Chondrocyte (in vitro differentiated cells): ENCODE data around the gene LBHD2. TPM values are rescaled to one million over a fixed set of nuclear protein-coding genes. Genes with fewer than 3 reads are reported as not detected.

ENCODE experiments used
- DNase-seq: peaks from one replicate; pipeline ENCODE4 v3.0.0; 2021; ENCODE audit warnings: mixed read lengths, low spot score
- H3K27ac Mint-ChIP-seq: one replicate; pipeline ENCODE4 v1.8.0; 2021; ENCODE audit warnings: mild to moderate bottlenecking, moderate library complexity, mixed read lengths; ENCODE audit not compliant: unreplicated experiment
- H3K27me3 Mint-ChIP-seq: 2 replicates; pipeline ENCODE4 v1.8.0; 2021; ENCODE audit warnings: low read depth, mixed read lengths
- H3K36me3 Mint-ChIP-seq: 2 replicates; pipeline ENCODE4 v1.8.0; 2021; ENCODE audit warnings: low read depth, mixed read lengths
- H3K4me1 Mint-ChIP-seq: 2 replicates; pipeline ENCODE4 v1.8.0; 2021; ENCODE audit warnings: low read depth, mild to moderate bottlenecking, mixed read lengths
- H3K4me3 Mint-ChIP-seq: one replicate; pipeline ENCODE4 v1.8.0; 2021; ENCODE audit warnings: mild to moderate bottlenecking, moderate library complexity, mixed read lengths; ENCODE audit not compliant: unreplicated experiment
- H3K9me3 Mint-ChIP-seq: 2 replicates; pipeline ENCODE4 v1.8.0; 2021; ENCODE audit warnings: low read depth, mixed read lengths
- total RNA-seq: library from RNA; stranded (reverse); gene quantifications from 3 replicates; pipeline ENCODE4 v1.2.1, GENCODE V29; 2021
- TF ChIP-seq, protein P1 (sequence below): fragments of 200-600 bp; sonication (generic); IDR thresholded peaks from 2 replicates; pipeline ENCODE4 v1.5.0; 2021; ENCODE audit warnings: antibody characterized with exemption, mild to moderate bottlenecking, moderate library complexity

Gene LBHD2
- total RNA-seq, 1 donor from 2014 or later: not detected

DNA sequence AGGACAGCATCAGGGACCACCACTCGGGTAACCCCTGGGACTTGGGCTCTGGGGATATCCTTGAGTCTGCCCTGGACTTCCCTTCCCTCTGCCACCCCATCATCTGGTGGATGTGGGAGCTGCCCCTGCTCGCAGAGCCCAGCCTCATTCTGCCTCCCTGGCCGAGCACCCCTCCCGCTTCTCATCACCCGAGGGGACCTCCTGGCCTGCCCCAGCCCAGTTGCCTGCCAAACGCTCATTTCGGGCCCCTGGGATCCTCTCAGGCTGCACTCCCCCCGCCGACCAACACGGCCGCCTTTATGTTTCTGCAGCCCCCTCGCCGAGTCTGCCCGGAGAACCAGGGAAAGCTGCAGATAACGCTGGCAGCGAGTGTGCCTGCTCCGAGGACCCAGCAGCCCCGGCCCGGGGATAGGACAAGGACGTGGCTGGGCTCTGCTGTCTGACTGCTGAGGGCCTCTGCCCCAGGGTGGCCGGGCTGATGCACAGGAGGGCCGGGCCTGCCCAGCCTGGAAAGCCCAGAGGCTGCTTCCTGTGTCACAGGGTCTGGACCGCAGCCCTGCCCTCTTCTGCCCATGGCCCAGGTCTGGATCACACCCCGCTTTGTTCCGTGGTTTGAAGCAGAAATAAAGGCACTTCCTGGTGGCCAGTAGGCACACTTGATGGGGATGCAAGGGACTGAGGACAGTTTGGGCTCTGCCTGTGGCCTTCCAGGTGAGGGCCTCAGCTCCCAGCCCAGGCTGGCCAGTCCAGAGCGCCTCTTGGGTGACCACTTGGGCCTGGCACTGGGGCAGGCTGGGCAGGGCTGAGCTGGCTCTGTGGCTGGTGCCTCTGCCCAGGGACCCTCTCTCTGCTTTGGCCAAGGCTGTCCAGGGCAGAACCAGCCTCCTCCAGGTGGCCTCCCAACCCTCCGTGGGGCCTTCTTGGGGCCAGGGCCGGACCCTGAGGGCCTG, 5.7 kb downstream of the LBHD2 start:
- TF ChIP-seq, protein P1, sequence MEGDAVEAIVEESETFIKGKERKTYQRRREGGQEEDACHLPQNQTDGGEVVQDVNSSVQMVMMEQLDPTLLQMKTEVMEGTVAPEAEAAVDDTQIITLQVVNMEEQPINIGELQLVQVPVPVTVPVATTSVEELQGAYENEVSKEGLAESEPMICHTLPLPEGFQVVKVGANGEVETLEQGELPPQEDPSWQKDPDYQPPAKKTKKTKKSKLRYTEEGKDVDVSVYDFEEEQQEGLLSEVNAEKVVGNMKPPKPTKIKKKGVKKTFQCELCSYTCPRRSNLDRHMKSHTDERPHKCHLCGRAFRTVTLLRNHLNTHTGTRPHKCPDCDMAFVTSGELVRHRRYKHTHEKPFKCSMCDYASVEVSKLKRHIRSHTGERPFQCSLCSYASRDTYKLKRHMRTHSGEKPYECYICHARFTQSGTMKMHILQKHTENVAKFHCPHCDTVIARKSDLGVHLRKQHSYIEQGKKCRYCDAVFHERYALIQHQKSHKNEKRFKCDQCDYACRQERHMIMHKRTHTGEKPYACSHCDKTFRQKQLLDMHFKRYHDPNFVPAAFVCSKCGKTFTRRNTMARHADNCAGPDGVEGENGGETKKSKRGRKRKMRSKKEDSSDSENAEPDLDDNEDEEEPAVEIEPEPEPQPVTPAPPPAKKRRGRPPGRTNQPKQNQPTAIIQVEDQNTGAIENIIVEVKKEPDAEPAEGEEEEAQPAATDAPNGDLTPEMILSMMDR: no peak
- peaks cover 5% of the 10 kb centered on the region for H3K27me3 Mint-ChIP-seq
- no peaks in the 10 kb centered on the region for H3K9me3 Mint-ChIP-seq
- DNase-seq: no peak
- H3K36me3 Mint-ChIP-seq: no peaks in the 10 kb centered on the region
- peaks cover under 1% of the 10 kb centered on the region for H3K4me1 Mint-ChIP-seq
- H3K4me3 Mint-ChIP-seq: no peak overlapping the region
- H3K27ac Mint-ChIP-seq: no peak overlapping the region

DNA sequence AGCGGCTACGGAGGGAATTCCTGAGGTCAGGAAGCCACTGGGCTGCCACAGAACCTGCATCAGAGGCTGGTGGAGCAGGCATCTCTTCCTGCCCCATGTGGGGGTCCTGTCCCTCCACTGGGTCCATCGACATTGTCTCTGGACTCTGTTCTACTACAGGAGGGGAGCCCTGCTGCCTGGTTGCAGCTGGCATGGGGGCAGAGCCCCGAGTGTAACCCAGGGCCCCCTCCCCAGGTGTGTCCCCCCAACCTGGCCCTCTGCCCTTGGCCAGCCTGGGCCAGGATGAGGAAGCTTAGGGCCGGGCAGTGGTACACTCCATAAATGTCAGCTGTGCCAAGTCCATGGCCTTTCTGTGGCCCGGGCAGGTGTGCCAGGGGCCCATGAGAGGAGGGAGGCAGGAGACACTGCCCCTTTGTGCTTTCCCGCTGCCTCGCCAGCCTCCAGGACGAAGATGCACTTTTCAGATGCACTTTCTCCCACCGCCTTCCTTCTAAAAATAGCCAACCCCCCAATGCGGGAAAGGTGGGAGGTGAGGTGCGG, 6.5 kb downstream of the LBHD2 start:
- Mint-ChIP-seq H3K36me3 (no peaks in the 10 kb centered on the region), H3K9me3 (no peaks in the 10 kb centered on the region), H3K27me3 (peaks cover 2% of the 10 kb centered on the region), H3K27ac (no peak overlapping the region), H3K4me1 (no peaks in the 10 kb centered on the region), H3K4me3 (peak overlapping the region; percentile 35)
- TF ChIP-seq, protein P1: no peak
- DNase-seq: no peak

DNA sequence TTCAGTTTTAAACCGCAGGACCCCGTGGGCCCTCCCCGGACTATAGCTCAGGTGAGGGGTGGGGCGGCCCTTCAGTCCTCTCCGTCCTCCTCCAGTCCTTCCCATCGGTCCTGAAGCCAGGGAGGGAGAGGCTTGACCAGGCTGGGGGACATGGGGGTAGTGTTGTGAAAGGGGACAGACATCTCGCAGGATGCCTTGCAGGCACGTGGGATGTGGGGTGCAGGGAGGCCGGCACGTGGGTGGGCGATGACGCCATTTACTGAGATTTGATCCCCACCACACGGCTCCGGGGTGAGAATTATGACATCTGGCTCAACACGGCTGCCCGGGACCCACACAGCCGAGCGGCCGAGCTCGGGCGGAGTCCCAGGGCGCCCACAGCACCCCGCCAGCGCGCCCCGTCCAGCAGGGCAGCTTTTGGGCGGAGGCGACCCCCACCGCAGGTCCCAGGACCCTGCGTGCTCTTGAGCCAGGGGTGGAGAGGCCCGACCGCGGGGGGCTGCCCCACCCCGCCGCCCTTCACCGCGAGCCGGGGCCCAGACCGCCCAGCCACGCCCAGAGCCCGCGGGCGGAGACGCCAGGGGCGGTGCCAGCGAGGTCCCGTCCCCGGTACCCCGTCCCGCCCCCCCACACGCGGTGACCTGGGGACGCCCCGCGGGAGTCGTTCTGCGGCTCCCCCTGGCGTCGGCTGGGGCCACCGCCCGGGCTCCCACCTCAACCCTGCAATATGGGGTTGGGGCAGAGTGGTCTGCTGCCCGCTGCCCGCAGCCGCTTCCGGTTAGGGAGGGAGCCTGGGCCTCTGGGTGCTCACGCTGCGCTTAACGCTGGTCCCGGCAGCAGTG, 7.3 kb downstream of the LBHD2 start:
- Mint-ChIP-seq H3K9me3 (no peaks in the 10 kb centered on the region), H3K36me3 (no peaks in the 10 kb centered on the region), H3K27me3 (peaks cover 2% of the 10 kb centered on the region), H3K4me3 (peak overlapping the region; percentile 35), H3K27ac (no peak overlapping the region), H3K4me1 (no peaks in the 10 kb centered on the region)
- TF ChIP-seq, protein P1: peak; percentile 73
- DNase-seq: no peak

DNA sequence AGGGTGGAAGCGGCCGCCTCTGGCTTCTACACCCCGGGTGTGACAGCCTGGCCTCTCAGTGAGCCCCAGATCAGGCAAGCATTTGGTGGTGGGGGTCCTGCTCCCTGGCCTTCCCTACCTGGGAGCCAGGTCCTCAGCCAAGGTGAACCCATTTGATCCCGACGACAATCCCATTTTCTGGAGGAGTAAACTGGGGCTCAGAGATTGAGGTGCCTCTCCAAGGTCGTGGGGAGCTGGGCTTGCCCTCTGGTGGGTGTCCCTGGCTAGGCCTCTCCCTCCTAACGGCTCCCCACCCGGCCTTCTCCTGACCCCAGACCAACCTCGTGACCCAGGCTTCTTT, 7.8 kb downstream of the LBHD2 start:
- DNase-seq: no peak
- Mint-ChIP-seq H3K27ac (no peak overlapping the region), H3K9me3 (no peaks in the 10 kb centered on the region), H3K4me3 (no peak overlapping the region), H3K27me3 (peaks cover 4% of the 10 kb centered on the region), H3K36me3 (no peaks in the 10 kb centered on the region), H3K4me1 (no peaks in the 10 kb centered on the region)
- TF ChIP-seq, protein P1: peak; percentile 31

DNA sequence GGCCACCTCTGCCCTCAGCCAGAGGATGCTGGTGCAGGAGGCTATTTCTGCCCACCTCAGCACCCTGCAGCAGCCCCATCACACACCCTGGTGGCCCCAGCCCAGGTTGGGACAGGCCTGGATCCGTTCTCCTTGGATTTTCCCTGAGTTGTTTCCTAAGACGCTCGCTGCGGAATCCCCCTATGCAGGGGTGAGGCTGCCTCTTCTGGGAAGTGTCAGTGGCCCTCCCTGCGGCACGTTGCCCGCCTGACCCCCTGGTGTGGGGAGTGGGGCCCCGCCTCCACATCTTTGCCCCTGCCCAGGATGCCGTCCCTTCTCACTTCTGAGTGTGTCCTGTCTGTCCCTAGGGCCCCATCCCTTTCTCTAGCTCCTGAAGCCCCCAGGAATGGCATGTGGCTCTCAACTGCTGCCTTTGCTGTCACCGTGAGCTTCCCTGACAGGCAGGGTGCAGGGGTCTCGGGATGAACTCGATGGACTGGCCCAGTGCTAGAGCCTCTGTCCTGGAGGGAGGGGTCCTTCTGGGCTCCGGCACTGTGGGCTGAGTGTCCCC, 9.9 kb downstream of the LBHD2 start:
- H3K9me3 Mint-ChIP-seq: no peaks in the 10 kb centered on the region
- no peak for DNase-seq
- no peaks in the 10 kb centered on the region for H3K36me3 Mint-ChIP-seq
- no peaks in the 10 kb centered on the region for H3K4me1 Mint-ChIP-seq
- H3K27me3 Mint-ChIP-seq: peaks cover 5% of the 10 kb centered on the region
- TF ChIP-seq, protein P1: no peak
- no peak overlapping the region for H3K27ac Mint-ChIP-seq
- no peak overlapping the region for H3K4me3 Mint-ChIP-seq
